Heart left ventricle (tissue), 13 donors: ENCODE measurements around the gene MEGF11.

Source experiments
- CTCF ChIP-seq, 12 donors: fragments of 200-600 bp; sonication (generic) in 4 of 12; IDR thresholded peaks; one replicate each; pipeline versions ENCODE4 v1.5.0 to v1.8.0; 2018 to 2022; ENCODE audit warnings: antibody characterized with exemption in 12 of 12, mild to moderate bottlenecking in 5 of 12
- POLR2A ChIP-seq, 2 donors: fragments of 450-650 bp; IDR thresholded peaks; one replicate each; pipeline ENCODE4 v1.6.1; 2017; ENCODE audit warnings: antibody characterized with exemption in 2 of 2, mild to moderate bottlenecking in 2 of 2, moderate library complexity in 2 of 2
- donor health status: ischemic (EF 13 %, LVEDD 7.1; RV severe dilation, severe dysfunction).
- donor health status: DM: no; HTN: yes; CAD: no.
- donor health status: DM: no; HTN: no; CAD: no.
- donor health status: ischemic (EF 25% LVEDD 6.9; RV normal size, moderate dysfunction).
- donor health status: ischemic (EF 25% LVEDD 5.7; RV mildly dilated, moderate dysfunction).
- donor health status: ischemic (EF 35%, LVEDD 5.7; RV mildly dilated, moderate dysfunction).
- donor health status: nonischemic (EF 11% LVEDD 7.7; RV severe dilation, severe dysfunction).
- donor health status: DM: yes; HTN: yes; CAD: no.
- donor health status: PGD.
- donor health status: ischemic (EF 29% LVEDD 5.4; RV normal size, mild dysfunction).
- donor health status: nonischemic (EF 23%, LVEDD 6.1; RV moderate dilation, normal function).

GRCh38 chr15:66251065-66251789 is 2.3 kb downstream of the MEGF11 start:
- TF ChIP-seq CTCF (IDR thresholded peaks at IDR 0.05) (no peak), POLR2A (IDR thresholded peaks at IDR 0.05) (no peak)
